ENCODE measurements around the gene MAGI2.

DNA sequence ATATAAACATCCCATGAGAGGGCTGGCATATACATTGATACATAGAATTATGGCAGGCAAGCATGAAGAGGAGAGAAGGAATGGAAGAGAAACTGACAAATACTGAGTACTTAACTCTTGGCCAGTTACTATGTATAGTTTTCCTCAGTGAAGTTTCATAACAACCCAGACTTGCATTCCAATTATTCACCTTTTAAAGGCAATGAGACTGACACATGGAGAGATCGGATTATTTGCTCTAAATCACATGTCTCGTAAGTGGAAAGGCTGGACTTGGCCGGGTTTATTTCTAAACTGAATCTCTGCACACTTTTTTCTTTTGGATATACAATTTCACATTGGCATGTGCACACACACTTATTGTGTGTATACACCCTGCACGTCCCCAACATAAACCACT lies 1106.6 kb downstream of the MAGI2 start:
- TF ChIP-seq CTCF (IDR thresholded peaks at IDR 0.05; ENCODE audit: low read depth, low read length, poor library complexity, severe bottlenecking) (no peak), EZH2phosphoT487 (IDR thresholded peaks at IDR 0.05; ENCODE audit: borderline replicate concordance, low read length) (no peak)
